Lung (tissue), 12 donors: ENCODE data around the gene SPOCD1. TPM values are rescaled to one million over a fixed set of nuclear protein-coding genes. Genes with fewer than 3 reads are reported as not detected.

Experiments
- ATAC-seq: fragments of 200-7000 bp; cut with Tn5 transposase; one replicate; pipeline ENCODE4 v1.9.1; 2020; ENCODE audit warnings: moderate number of reproducible peaks; ENCODE audit not compliant: insufficient read depth, low FRiP score
- DNase-seq, 3 donors: peaks; one replicate each; pipeline ENCODE4 v3.0.0-alpha.2; 2013 to 2017
- H3K27ac ChIP-seq, 2 donors: one replicate each; pipeline ENCODE4 v1.5.1; 2013; ENCODE audit warnings: mild to moderate bottlenecking in 2 of 2, moderate library complexity in 2 of 2, control low read depth in 1 of 2, inconsistent platforms in 1 of 2, low read depth in 1 of 2, low read length in 1 of 2
- H3K27me3 ChIP-seq, 3 donors: one replicate each; pipeline ENCODE4 v1.5.1; 2013; ENCODE audit warnings: low read length in 2 of 3; ENCODE audit not compliant: control insufficient read depth in 3 of 3, insufficient read depth in 3 of 3
- H3K36me3 ChIP-seq, 4 donors: one replicate each; pipeline ENCODE4 v1.5.1; 2013; ENCODE audit warnings: low read length in 4 of 4, mild to moderate bottlenecking in 1 of 4, moderate library complexity in 1 of 4; ENCODE audit not compliant: control insufficient read depth in 4 of 4, insufficient read depth in 4 of 4
- H3K4me1 ChIP-seq, 5 donors: one replicate each; pipeline ENCODE4 v1.5.1; 2013; ENCODE audit warnings: low read length in 5 of 5, mild to moderate bottlenecking in 2 of 5, moderate library complexity in 1 of 5; ENCODE audit not compliant: control insufficient read depth in 5 of 5, insufficient read depth in 5 of 5
- H3K4me3 ChIP-seq: one replicate; pipeline ENCODE4 v1.5.1; 2013; ENCODE audit warnings: mild to moderate bottlenecking, control low read depth, moderate library complexity
- H3K9ac ChIP-seq, 2 donors: one replicate each; pipeline ENCODE4 v1.5.1; 2013; ENCODE audit warnings: low read length in 2 of 2, control low read depth in 1 of 2; ENCODE audit not compliant: insufficient read depth in 1 of 2
- H3K9me3 ChIP-seq, 4 donors: one replicate each; pipeline ENCODE4 v1.5.1; 2013; ENCODE audit warnings: low read length in 3 of 4, mild to moderate bottlenecking in 1 of 4, moderate library complexity in 1 of 4; ENCODE audit not compliant: control insufficient read depth in 4 of 4, insufficient read depth in 3 of 4
- CTCF ChIP-seq: IDR thresholded peaks from 2 replicates; pipeline ENCODE4 v1.5.1; 2012; ENCODE audit warnings: mild to moderate bottlenecking; ENCODE audit errors: control extremely low read depth, extremely low read depth
- WGBS, 2 donors: extraction: QIAGEN DNeasy Blood & Tissue Kit; methylation state at CpG; one replicate each; pipeline ENCODE4 v1.1.7; 2013; 5-methylcytosine and 5-hydroxymethylcytosine counted together
- polyA plus RNA-seq, 2 donors: library from polyadenylated mRNA; stranded (reverse); fragments of 200-250 nt; gene quantifications; one replicate each; pipeline ENCODE4 v1.2.1, GENCODE V29; 2013
- total RNA-seq, 2 donors: library from RNA; depleted of rRNA in 1 of 2; stranded (reverse); fragments of >200 nt in 1 of 2; gene quantifications; one replicate each; pipeline ENCODE4 v1.2.1, GENCODE V29; 2014 to 2021
- donor health status: control.
- donor health status: control.
- donor health status: Bipolar disorder and iron deficiency.
- donor health status: healthy.
- donor health status: DM: yes; HTN: yes; CAD: no.

Gene SPOCD1
- total and polyA plus RNA-seq, 4 donors, result 0.51 to 15.7 (median 8.4) TPM

DNA sequence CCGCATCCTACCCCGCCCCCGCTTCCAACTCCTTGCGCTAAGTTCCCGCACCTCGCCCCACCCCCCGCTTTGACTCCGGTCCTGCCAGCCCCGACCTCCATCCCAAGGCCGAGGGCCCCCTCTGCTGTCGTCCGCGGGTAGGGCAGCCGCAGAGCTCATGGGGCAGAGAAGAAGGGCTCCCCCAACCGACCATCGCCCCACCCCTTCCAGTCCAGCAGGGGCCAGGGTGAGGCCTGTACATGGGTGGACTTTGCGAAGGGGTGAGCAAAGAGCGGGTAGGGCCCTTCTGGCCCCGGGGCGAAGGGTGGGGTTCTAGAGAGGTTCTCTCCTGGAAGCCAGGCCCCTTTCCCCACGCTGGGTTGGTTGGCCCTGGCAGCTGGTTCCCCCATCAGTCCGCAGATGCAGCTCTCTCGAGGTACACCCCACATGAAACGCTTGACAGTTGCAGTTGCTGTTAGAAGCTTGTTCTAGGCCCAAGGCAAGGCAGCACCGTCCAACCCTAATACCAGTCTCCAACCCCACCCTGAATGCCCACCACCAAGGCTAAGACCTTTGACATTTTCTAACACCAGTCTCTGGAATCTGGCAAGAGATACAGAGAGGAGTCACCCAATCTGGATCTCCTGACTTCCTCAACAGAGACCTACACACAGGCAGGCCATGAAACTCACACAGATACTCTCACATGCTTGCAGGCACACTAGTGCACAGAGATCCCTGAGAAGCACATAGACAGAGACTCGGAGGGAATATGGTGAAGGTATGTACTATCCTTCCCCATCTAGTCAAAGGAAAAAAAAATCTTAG, 26.4 kb downstream of the SPOCD1 start:
- peak; percentile 87 for ATAC-seq
- H3K4me1 ChIP-seq, result peaks cover 0 to 9% (median 0%) of the 10 kb centered on the region in 5 donors
- no peaks in the 10 kb centered on the region for H3K9me3 ChIP-seq
- peak; percentile 98 for TF ChIP-seq CTCF
- no peak overlapping the region for H3K4me3 ChIP-seq
- H3K27ac ChIP-seq, result no peak overlapping the region
- no peak overlapping the region for H3K9ac ChIP-seq
- H3K36me3 ChIP-seq, result no peaks in the 10 kb centered on the region
- DNase-seq, result peak; percentile 93 to 96 (median 96)
- WGBS, 2 donors, result 16 to 20% methylated on average over 23 to 26 of the region's 26 CpGs
- no peaks in the 10 kb centered on the region for H3K27me3 ChIP-seq

GRCh38 chr1:31788825-31789256, 27.0 kb downstream of the SPOCD1 start:
- peak overlapping the region; percentile 29 for H3K4me3 ChIP-seq
- peak overlapping the region in 1 of 2 donors; percentile 78 for H3K27ac ChIP-seq
- peak; percentile 40 for ATAC-seq
- peaks cover 0 to 9% (median 0%) of the 10 kb centered on the region in 5 donors for H3K4me1 ChIP-seq
- H3K9me3 ChIP-seq, result no peaks in the 10 kb centered on the region
- H3K36me3 ChIP-seq, result no peaks in the 10 kb centered on the region
- no peaks in the 10 kb centered on the region for H3K27me3 ChIP-seq
- DNase-seq, result peak in 1 of 3 donors; percentile 88
- H3K9ac ChIP-seq, result peak overlapping the region in 1 of 2 donors; percentile 70
- no peak for TF ChIP-seq CTCF
- WGBS, 2 donors, result 0 to 1% methylated on average over 22 of the region's 22 CpGs

DNA sequence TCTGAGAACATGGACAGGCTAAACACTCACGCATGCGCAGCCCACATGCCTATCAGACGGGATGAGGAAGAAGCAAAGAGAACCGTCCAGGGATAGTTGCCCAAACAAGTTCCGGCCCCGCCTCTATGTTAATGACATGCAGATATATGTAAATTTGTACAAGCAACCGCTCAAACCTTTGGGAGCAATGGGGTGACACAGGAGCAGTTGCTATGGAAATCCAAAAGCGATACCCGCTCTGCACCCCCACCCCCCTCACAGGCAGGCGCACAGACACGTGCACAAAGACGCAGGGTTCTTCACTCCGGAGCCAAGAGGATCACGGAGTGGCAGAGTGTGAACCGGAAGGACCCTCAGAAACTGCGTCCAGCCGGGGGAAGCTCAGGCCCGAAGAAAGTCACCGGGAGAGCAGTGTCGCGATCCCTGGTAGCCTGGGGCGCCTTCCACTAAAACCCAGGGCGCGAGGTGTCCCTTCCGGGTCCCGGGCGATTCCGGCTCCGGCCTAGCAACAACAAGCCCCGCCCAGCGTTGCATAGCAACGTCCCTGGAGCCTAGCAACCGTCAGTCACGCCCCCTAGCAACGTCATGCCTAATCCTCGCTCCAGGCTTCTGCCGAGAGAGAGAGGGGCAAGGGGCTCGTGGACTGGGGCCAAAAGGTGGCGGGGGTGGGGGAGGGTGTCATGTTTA, 27.5 kb downstream of the SPOCD1 start:
- Histone ChIP-seq H3K4me1 (peaks cover 0 to 11% (median 0%) of the 10 kb centered on the region in 5 donors), H3K27ac (peak overlapping the region; percentile 47 to 78), H3K36me3 (no peaks in the 10 kb centered on the region), H3K9ac (peak overlapping the region; percentile 69 to 70), H3K4me3 (peak overlapping the region; percentile 2), H3K27me3 (no peaks in the 10 kb centered on the region), H3K9me3 (no peaks in the 10 kb centered on the region)
- ATAC-seq (peak; percentile 84), DNase-seq (peak; percentile 94 to 96 (median 95))
- TF ChIP-seq CTCF, result no peak
- 3% methylated on average over 38 to 39 of the region's 39 CpGs for WGBS, 2 donors
